DND-41 (cell line): Measurements from ENCODE around the gene GAN.

Experiments used
- ATAC-seq: fragments of 200-7000 bp; cut with Tn5 transposase; 3 replicates; pipeline ENCODE4 v1.9.1; 2021; ENCODE audit warnings: low read depth; ENCODE audit not compliant: insufficient read depth
- DNase-seq: peaks from one replicate; pipeline ENCODE4 v3.0.0-alpha.2; 2020
- H2AFZ ChIP-seq: 2 replicates; pipeline ENCODE4 v1.6.0; 2012; ENCODE audit warnings: low read depth, low read length
- H3K27ac ChIP-seq: 2 replicates; pipeline ENCODE4 v1.5.1; 2012; ENCODE audit warnings: low read length, inconsistent platforms
- H3K27me3 ChIP-seq: fragments of 200-600 bp; sonication (generic); 2 replicates; pipeline ENCODE4 v1.6.0; 2012; ENCODE audit warnings: low read length, mild to moderate bottlenecking, inconsistent platforms; ENCODE audit not compliant: insufficient read depth, poor library complexity
- H3K36me3 ChIP-seq: 2 replicates; pipeline ENCODE4 v1.5.1; 2012; ENCODE audit warnings: low read length, inconsistent platforms; ENCODE audit not compliant: insufficient read depth
- H3K4me1 ChIP-seq: 2 replicates; pipeline ENCODE4 v1.5.1; 2012; ENCODE audit warnings: mild to moderate bottlenecking, low read length; ENCODE audit not compliant: insufficient read depth
- H3K4me2 ChIP-seq: 2 replicates; pipeline ENCODE4 v1.6.0; 2012; ENCODE audit warnings: mild to moderate bottlenecking, moderate library complexity, low read length, inconsistent platforms; ENCODE audit not compliant: insufficient read depth
- H3K4me3 ChIP-seq, 2 experiments: fragments of 200-600 bp in 1 of 2; shearing (Covaris generic) in 1 of 2; 2 replicates each; pipeline ENCODE4 v1.5.1; 2012 to 2016; ENCODE audit warnings: inconsistent platforms in 2 of 2, low read length in 2 of 2, mild to moderate bottlenecking in 2 of 2, low read depth in 1 of 2, moderate library complexity in 1 of 2
- H3K79me2 ChIP-seq: 2 replicates; pipeline ENCODE4 v1.6.0; 2012; ENCODE audit warnings: low read length, inconsistent platforms; ENCODE audit not compliant: insufficient read depth
- H3K9ac ChIP-seq: 2 replicates; pipeline ENCODE4 v1.6.0; 2012; ENCODE audit warnings: low read depth, mild to moderate bottlenecking, inconsistent platforms, low read length, moderate library complexity
- H3K9me3 ChIP-seq: 2 replicates; pipeline ENCODE4 v1.5.1; 2012; ENCODE audit warnings: low read length, moderate library complexity, mild to moderate bottlenecking, inconsistent platforms; ENCODE audit not compliant: insufficient read depth, severe bottlenecking
- H4K20me1 ChIP-seq: 2 replicates; pipeline ENCODE4 v1.6.0; 2012; ENCODE audit warnings: low read length; ENCODE audit not compliant: insufficient read depth
- CTCF ChIP-seq: IDR thresholded peaks from 2 replicates; pipeline ENCODE4 v1.5.1; 2012; ENCODE audit warnings: borderline replicate concordance, low read length, moderate library complexity, mild to moderate bottlenecking; ENCODE audit not compliant: poor library complexity, severe bottlenecking; ENCODE audit errors: extremely low read depth
- EZH2 ChIP-seq: IDR thresholded peaks from 3 replicates; pipeline ENCODE4 v1.6.1; 2012; ENCODE audit warnings: borderline replicate concordance, low read depth, mild to moderate bottlenecking, moderate library complexity, low read length, inconsistent platforms; ENCODE audit not compliant: severe bottlenecking

GAN gene

GRCh38 chr16:81318711-81319110 is 3.9 kb downstream of the GAN start:
- no peaks in the 10 kb centered on the region for H3K27me3 ChIP-seq
- H3K9me3 ChIP-seq, result no peaks in the 10 kb centered on the region
- no peak overlapping the region for H2AFZ ChIP-seq
- H3K27ac ChIP-seq, result no peak overlapping the region
- peaks cover 65% of the 10 kb centered on the region for H3K79me2 ChIP-seq
- no peak for DNase-seq
- peaks cover 18% of the 10 kb centered on the region; the same call in 1 of the 2 replicates for H4K20me1 ChIP-seq
- H3K36me3 ChIP-seq, result no peaks in the 10 kb centered on the region
- TF ChIP-seq EZH2, result no peak
- no peak for TF ChIP-seq CTCF
- peaks cover 26% of the 10 kb centered on the region for H3K4me1 ChIP-seq
- no peak overlapping the region for H3K9ac ChIP-seq
- no peak overlapping the region for H3K4me3 ChIP-seq
- H3K4me2 ChIP-seq, result no peak overlapping the region
- ATAC-seq, result no peak

GRCh38 chr16:81319221-81319912 is 4.6 kb downstream of the GAN start:
- DNase-seq, result no peak
- H3K79me2 ChIP-seq, result peaks cover 62% of the 10 kb centered on the region

GRCh38 chr16:81321039-81321438 is 6.3 kb downstream of the GAN start:
- Histone ChIP-seq H3K27ac (no peak overlapping the region), H3K4me2 (no peak overlapping the region), H4K20me1 (peaks cover 31% of the 10 kb centered on the region), H3K9ac (no peak overlapping the region), H3K36me3 (no peaks in the 10 kb centered on the region), H3K79me2 (peaks cover 58% of the 10 kb centered on the region), H3K9me3 (no peaks in the 10 kb centered on the region), H3K4me1 (peaks cover 15% of the 10 kb centered on the region), H3K4me3 (no peak overlapping the region), H3K27me3 (no peaks in the 10 kb centered on the region), H2AFZ (no peak overlapping the region)
- no peak for TF ChIP-seq CTCF
- no peak for TF ChIP-seq EZH2
- ATAC-seq (no peak), DNase-seq (no peak)

More at GRCh38 chr16:81319221-81319912, 4.6 kb downstream of the GAN start:
- H4K20me1 ChIP-seq, result peaks cover 22% of the 10 kb centered on the region
- H3K4me3 ChIP-seq, result no peak overlapping the region
- no peaks in the 10 kb centered on the region for H3K36me3 ChIP-seq
- H3K9me3 ChIP-seq, result no peaks in the 10 kb centered on the region
- no peaks in the 10 kb centered on the region for H3K27me3 ChIP-seq
- H3K27ac ChIP-seq, result no peak overlapping the region
- no peak overlapping the region for H3K9ac ChIP-seq
- TF ChIP-seq CTCF (no peak), EZH2 (no peak)
- no peak for ATAC-seq
- H3K4me2 ChIP-seq, result no peak overlapping the region
- H2AFZ ChIP-seq, result no peak overlapping the region
- H3K4me1 ChIP-seq, result peaks cover 20% of the 10 kb centered on the region
